ENCODE data around the gene CPNE5. TPM values are rescaled to one million over a fixed set of nuclear protein-coding genes. Genes with fewer than 3 reads are reported as not detected.

CPNE5 gene
- 0.18 and 0.30 TPM in 2 replicates for total RNA-seq

DNA sequence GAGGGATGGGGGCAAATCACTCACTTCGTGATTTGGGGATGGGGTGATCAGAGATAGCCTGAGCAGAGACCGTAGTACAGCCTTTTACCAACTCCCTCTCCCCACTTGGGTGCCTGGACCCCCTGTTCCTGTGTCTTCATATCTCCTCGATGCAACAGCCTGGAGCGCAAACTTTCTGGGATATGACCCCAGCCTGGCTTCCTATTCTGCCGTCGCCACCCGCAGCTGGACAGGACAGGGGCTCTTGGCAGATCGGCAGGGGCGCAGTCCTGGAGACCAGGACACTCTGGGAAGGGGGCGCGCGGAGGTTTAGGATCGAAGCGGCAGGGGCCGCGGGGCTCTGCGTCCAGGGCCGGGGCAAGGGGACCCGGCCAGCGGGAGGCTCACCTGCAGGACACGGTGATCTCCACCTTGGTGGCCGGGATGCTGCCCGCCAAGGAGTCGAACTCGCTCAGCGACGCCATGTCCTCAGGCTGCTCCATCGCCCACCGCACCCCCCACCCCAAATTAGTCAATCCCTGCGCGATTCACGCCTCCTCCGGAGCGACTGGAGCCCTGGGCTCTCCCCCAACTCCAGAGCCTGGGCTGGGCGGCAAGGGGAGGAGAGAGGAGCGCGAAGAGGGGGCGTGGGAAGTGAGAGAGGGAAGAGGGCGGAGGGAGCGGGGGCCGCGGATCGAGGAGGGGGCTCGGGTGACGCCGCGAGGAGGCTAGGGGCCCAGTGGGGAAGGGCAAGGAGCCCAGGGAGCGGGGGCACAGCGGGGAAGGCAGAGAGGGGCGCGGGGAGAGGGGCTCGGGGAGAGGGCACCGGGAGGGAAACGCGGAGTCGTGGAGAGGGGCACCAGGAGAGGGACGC, at the start of gene CPNE5:
Gene CPNE5, minus strand, starts transcription at position 549 of the 853 bp plus-strand sequence. Its CDS starts 67 bp downstream, at position 482.

DNA sequence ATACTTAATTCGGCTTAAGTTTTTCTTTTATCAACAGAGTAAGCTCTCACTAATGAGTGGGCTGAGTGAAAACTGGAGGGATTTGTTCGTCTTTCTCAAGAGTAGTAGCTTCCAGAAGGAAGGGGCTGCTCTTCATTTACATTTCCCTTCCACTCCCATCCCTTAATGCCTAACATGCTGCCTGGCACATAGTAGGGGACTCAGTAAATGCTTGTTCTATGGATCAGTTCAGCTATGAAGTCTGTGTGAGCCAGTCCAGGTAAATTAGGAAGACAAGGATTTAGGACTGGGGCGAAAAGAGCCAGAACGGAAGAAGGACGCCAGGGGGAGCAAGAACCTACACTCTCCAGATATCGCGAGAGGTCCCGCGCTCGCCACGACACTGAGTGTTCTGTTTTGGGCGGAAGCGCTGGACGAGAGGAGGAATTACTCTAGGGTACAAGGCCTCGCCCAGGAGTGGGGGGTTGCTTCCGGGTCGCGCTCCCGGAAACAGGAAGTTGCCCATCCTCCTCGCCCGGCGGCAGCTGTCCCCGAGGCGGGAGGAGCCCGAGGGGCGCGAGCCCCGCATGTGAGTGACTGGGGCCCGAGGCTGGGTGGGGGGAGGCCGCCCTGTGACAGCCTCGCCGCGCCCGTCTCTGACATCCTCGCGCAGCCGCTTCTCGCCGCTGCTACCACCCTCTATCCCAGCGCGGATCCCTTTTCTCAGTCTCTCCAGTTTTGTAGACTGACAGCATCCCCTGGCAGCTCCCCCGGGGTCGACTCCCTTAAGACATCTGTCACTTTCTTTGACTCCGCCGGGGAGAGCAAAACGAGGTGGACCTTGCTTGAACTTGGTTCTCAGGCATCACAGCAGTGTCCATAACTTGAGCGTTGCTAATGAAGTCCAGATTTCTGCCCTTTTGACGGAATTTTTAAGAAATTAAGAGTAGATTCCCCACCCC, 46.5 kb upstream of the CPNE5 start, which contains the start of gene C6orf89:
Gene C6orf89, plus strand, starts transcription at position 492 of the 941 bp plus-strand sequence. CDS start 13,493 bp downstream, outside the sequence.

GRCh38 chr6:36874443-36875249, 35.4 kb upstream of the CPNE5 start, which contains the start of gene PPIL1:
PPIL1 (minus strand) TSS chr6:36874803; CDS start chr6:36874772, 31 bp downstream.

GRCh38 chr6:36697481-36697903, 141.8 kb downstream of the CPNE5 start, which contains the start of gene RAB44:
RAB44 (plus strand) TSS chr6:36697826; CDS start chr6:36704236, 6,410 bp downstream.

Other genes with a start within 250 kb of the CPNE5 start
- gene SRSF3, start 245.1 kb downstream of the CPNE5 start, total RNA-seq: 119 and 356 TPM in 2 replicates
- gene CDKN1A, start 160.7 kb downstream of the CPNE5 start, total RNA-seq: 567 and 603 TPM in 2 replicates
- gene RAB44, start 141.6 kb downstream of the CPNE5 start, total RNA-seq: not detected in 2 replicates
- gene PPIL1, start 35.4 kb upstream of the CPNE5 start, total RNA-seq: 31.6 and 43.4 TPM in 2 replicates
- gene C6orf89, start 46.5 kb upstream of the CPNE5 start, total RNA-seq: 55.0 and 63.8 TPM in 2 replicates
- gene PI16, start 115.3 kb upstream of the CPNE5 start, total RNA-seq: 0.23 and 0.59 TPM in 2 replicates
- gene MTCH1, start 146.8 kb upstream of the CPNE5 start, total RNA-seq: 339 and 394 TPM in 2 replicates
- not detected in 2 replicates for gene FGD2, start 166.2 kb upstream of the CPNE5 start, total RNA-seq